Effector memory CD8-positive, alpha-beta T cell (primary cell): ENCODE measurements around the gene POFUT1.
"Not testable (repeated sequence)": the region's sequence is repeated elsewhere in the genome, so short reads cannot be mapped to it uniquely, and the experiment has no call there.

Source experiments
- ATAC-seq: fragments of 150-1000 bp; cut with Tn5 transposase; replicated peaks from 2 replicates; pipeline ENCODE4 v1.10.0; 2021; ENCODE audit warnings: mild to moderate bottlenecking, moderate library complexity
- DNase-seq, 3 experiments: peaks; one replicate each; pipeline ENCODE4 v3.0.0; 2021
- H3K27ac Mint-ChIP-seq, 2 donors: one replicate each; pipeline ENCODE4 v1.8.0; 2022; ENCODE audit warnings: mild to moderate bottlenecking in 2 of 2, mixed read lengths in 2 of 2, moderate library complexity in 2 of 2
- H3K27me3 Mint-ChIP-seq, 2 donors: one replicate each; pipeline ENCODE4 v1.8.0; 2022; ENCODE audit warnings: mixed read lengths in 2 of 2
- H3K36me3 Mint-ChIP-seq: one replicate; pipeline ENCODE4 v1.8.0; 2022; ENCODE audit warnings: mild to moderate bottlenecking, moderate library complexity, mixed read lengths; ENCODE audit not compliant: insufficient read depth
- H3K4me1 Mint-ChIP-seq, 2 donors: one replicate each; pipeline ENCODE4 v1.8.0; 2022; ENCODE audit warnings: low read depth in 2 of 2, mixed read lengths in 2 of 2
- H3K4me3 Mint-ChIP-seq, 2 donors: one replicate each; pipeline ENCODE4 v1.8.0; 2022; ENCODE audit warnings: mild to moderate bottlenecking in 2 of 2, mixed read lengths in 2 of 2, moderate library complexity in 2 of 2
- H3K9me3 Mint-ChIP-seq, 2 donors: one replicate each; pipeline ENCODE4 v1.8.0; 2022; ENCODE audit warnings: mixed read lengths in 2 of 2

The POFUT1 gene

DNA sequence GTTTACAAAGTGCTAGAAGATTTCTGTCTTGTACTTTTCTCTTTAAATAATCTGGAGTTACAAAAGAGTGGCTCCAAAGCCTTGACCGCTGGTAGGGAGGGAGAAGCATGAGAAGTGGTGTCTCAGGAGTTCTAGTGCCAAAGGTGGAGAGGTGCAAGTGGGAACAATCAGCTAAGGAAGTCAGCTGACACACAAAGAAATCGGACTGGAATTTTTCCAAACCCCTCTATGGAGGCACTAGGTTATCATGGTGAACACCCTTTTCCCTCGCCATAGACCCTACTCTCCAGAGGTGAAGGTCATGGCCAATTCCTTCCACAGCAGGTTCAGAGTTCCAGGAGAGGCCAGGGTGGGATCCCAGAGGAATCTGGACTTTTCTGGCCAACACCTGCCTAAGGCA is 15.0 kb upstream of the POFUT1 start:
- peaks cover 55% of the 10 kb centered on the region for H3K36me3 Mint-ChIP-seq
- no peaks in the 10 kb centered on the region for H3K9me3 Mint-ChIP-seq
- DNase-seq (no peak), ATAC-seq (no peak)
- H3K27me3 Mint-ChIP-seq, result no peaks in the 10 kb centered on the region
- no peak overlapping the region for H3K4me3 Mint-ChIP-seq
- H3K27ac Mint-ChIP-seq, result peak overlapping the region in 1 of 2 donors; percentile 24
- peaks cover 21 to 25% of the 10 kb centered on the region in 2 donors for H3K4me1 Mint-ChIP-seq

DNA sequence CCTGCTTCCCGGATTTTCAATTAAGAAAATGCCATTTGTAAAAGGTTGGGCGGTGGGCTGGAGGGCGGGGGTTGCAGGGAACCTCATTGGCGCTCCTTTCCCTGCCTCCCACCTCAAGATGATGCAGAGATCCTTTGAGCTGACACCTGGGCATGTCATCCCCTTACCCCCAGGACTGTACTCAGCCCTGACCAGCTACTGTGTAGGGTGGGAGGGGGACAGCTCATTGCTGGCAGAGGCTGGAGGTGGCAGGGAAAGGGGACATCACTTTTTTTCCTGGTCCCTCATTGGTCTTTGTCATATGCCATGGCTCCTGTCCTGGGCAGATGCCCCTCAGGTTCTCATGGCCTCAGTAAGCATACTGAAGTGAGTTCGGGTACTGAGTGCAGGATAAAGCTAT is 14.3 kb upstream of the POFUT1 start:
- ATAC-seq, H3K27me3 Mint-ChIP-seq, H3K9me3 Mint-ChIP-seq, DNase-seq, H3K4me3 Mint-ChIP-seq: not testable (repeated sequence)
- Mint-ChIP-seq H3K4me1 (peaks cover 21 to 23% of the 10 kb centered on the region in 2 donors), H3K27ac (peak overlapping the region; percentile 17 to 36), H3K36me3 (peaks cover 56% of the 10 kb centered on the region)

GRCh38 chr20:32193996-32194395 is 13.7 kb upstream of the POFUT1 start:
- ATAC-seq, result no peak
- H3K27me3 Mint-ChIP-seq, result no peaks in the 10 kb centered on the region
- H3K9me3 Mint-ChIP-seq, result no peaks in the 10 kb centered on the region
- no peak for DNase-seq
- peak overlapping the region; percentile 17 to 36 for H3K27ac Mint-ChIP-seq
- no peak overlapping the region for H3K4me3 Mint-ChIP-seq
- H3K4me1 Mint-ChIP-seq, result peaks cover 17 to 18% of the 10 kb centered on the region in 2 donors
- peaks cover 54% of the 10 kb centered on the region for H3K36me3 Mint-ChIP-seq

GRCh38 chr20:32195581-32195980 is 12.1 kb upstream of the POFUT1 start:
- DNase-seq (no peak), ATAC-seq (no peak)
- H3K4me1 Mint-ChIP-seq, result peaks cover 11 to 16% of the 10 kb centered on the region in 2 donors
- peaks cover 57% of the 10 kb centered on the region for H3K36me3 Mint-ChIP-seq
- H3K27ac Mint-ChIP-seq, result peak overlapping the region in 1 of 2 donors; percentile 59
- no peak overlapping the region for H3K4me3 Mint-ChIP-seq
- no peaks in the 10 kb centered on the region for H3K9me3 Mint-ChIP-seq
- no peaks in the 10 kb centered on the region for H3K27me3 Mint-ChIP-seq

GRCh38 chr20:32196613-32197012 is 11.1 kb upstream of the POFUT1 start:
- ATAC-seq, H3K4me3 Mint-ChIP-seq, H3K27me3 Mint-ChIP-seq, DNase-seq, H3K9me3 Mint-ChIP-seq: not testable (repeated sequence)
- Mint-ChIP-seq H3K36me3 (peaks cover 67% of the 10 kb centered on the region), H3K27ac (peak overlapping the region in 1 of 2 donors; percentile 35), H3K4me1 (peaks cover 12 to 14% of the 10 kb centered on the region in 2 donors)

GRCh38 chr20:32197136-32197535 is 10.5 kb upstream of the POFUT1 start:
- not testable (repeated sequence) for H3K27ac Mint-ChIP-seq, H3K9me3 Mint-ChIP-seq, ATAC-seq, H3K27me3 Mint-ChIP-seq, H3K4me3 Mint-ChIP-seq, DNase-seq
- peaks cover 71% of the 10 kb centered on the region for H3K36me3 Mint-ChIP-seq
- peaks cover 12 to 14% of the 10 kb centered on the region in 2 donors for H3K4me1 Mint-ChIP-seq

- ATAC-seq, result no peak
- H3K27ac Mint-ChIP-seq, result peak overlapping the region in 1 of 2 donors; percentile 46
- no peak for DNase-seq
- H3K9me3 Mint-ChIP-seq, result no peaks in the 10 kb centered on the region
- H3K27me3 Mint-ChIP-seq, result no peaks in the 10 kb centered on the region
- H3K4me3 Mint-ChIP-seq, result no peak overlapping the region
- H3K36me3 Mint-ChIP-seq, result peaks cover 60% of the 10 kb centered on the region
- peaks cover 20 to 25% of the 10 kb centered on the region in 2 donors for H3K4me1 Mint-ChIP-seq
Measured at GRCh38 chr20:32199006-32199405, 8.7 kb upstream of the POFUT1 start.

- Mint-ChIP-seq H3K4me1 (peaks cover 37 to 38% of the 10 kb centered on the region in 2 donors), H3K4me3 (no peak overlapping the region)
Measured at GRCh38 chr20:32201296-32201976, 6.2 kb upstream of the POFUT1 start.

GRCh38 chr20:32201977-32202363 is 5.7 kb upstream of the POFUT1 start:
- peak overlapping the region; percentile 23 to 71 for H3K27ac Mint-ChIP-seq
- ATAC-seq, result no peak
- no peaks in the 10 kb centered on the region for H3K27me3 Mint-ChIP-seq
- H3K36me3 Mint-ChIP-seq, result peaks cover 42% of the 10 kb centered on the region
- H3K4me1 Mint-ChIP-seq, result peaks cover 43% of the 10 kb centered on the region in 2 donors
- no peak for DNase-seq
- no peak overlapping the region for H3K4me3 Mint-ChIP-seq
- H3K9me3 Mint-ChIP-seq, result no peaks in the 10 kb centered on the region

More at GRCh38 chr20:32201296-32201976, 6.2 kb upstream of the POFUT1 start:
- H3K27ac Mint-ChIP-seq, result peak overlapping the region; percentile 23 to 71
- ATAC-seq (no peak), DNase-seq (no peak)
- H3K9me3 Mint-ChIP-seq, result no peaks in the 10 kb centered on the region
- H3K27me3 Mint-ChIP-seq, result no peaks in the 10 kb centered on the region
- peaks cover 42% of the 10 kb centered on the region for H3K36me3 Mint-ChIP-seq

- DNase-seq, result no peak
- Mint-ChIP-seq H3K4me1 (peaks cover 50 to 52% of the 10 kb centered on the region in 2 donors), H3K9me3 (no peaks in the 10 kb centered on the region), H3K36me3 (peaks cover 39% of the 10 kb centered on the region), H3K27me3 (no peaks in the 10 kb centered on the region), H3K4me3 (no peak overlapping the region), H3K27ac (peak overlapping the region in 1 of 2 donors; percentile 95)
- no peak for ATAC-seq
Measured at GRCh38 chr20:32203356-32204204, 4.1 kb upstream of the POFUT1 start.

GRCh38 chr20:32204205-32205109 is 3.2 kb upstream of the POFUT1 start:
- peak overlapping the region; percentile 95 to 98 for H3K27ac Mint-ChIP-seq
- no peaks in the 10 kb centered on the region for H3K27me3 Mint-ChIP-seq
- no peak overlapping the region for H3K4me3 Mint-ChIP-seq
- peaks cover 55 to 58% of the 10 kb centered on the region in 2 donors for H3K4me1 Mint-ChIP-seq
- no peak for DNase-seq
- H3K9me3 Mint-ChIP-seq, result no peaks in the 10 kb centered on the region
- no peak for ATAC-seq
- peaks cover 33% of the 10 kb centered on the region for H3K36me3 Mint-ChIP-seq

DNA sequence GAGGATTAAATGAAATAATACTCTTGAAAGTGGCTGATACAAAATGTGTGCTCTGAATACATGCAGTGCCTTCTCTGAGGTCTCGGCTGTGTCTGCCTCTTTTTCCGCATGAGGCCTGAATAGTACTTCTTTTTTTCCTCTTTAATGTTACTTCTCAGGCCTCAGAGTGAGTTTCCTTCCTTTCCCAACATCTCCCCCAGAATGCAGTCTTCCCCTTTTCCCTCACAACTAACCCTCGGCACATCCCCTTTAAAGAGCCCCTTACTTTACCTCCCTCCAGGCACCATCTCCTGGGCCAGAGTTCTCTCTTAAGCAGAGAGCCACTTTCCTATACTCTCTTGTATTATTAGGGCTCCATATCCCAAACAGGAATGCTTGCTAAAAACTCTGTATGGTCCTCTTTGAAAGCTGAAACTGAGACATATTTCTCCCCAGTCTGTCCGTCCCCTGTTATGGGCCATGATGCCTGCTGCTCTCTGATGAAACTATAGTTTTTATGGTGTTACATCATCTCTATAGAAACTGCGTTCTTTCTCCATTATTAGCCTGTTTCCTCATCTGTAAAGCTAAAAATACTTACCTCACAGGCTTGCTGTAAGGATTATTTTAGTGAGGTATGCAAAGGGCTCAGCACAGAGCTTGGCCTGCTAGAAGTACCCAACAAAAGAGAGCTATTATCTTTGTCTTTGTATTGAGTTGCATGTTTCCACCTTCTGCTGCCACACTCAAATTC is 2.4 kb upstream of the POFUT1 start:
- Mint-ChIP-seq H3K9me3 (no peaks in the 10 kb centered on the region), H3K27ac (peak overlapping the region; percentile 95 to 98), H3K27me3 (no peaks in the 10 kb centered on the region), H3K4me1 (peaks cover 58 to 64% of the 10 kb centered on the region in 2 donors), H3K4me3 (peak overlapping the region; percentile 96), H3K36me3 (peaks cover 26% of the 10 kb centered on the region)
- no peak for DNase-seq
- no peak for ATAC-seq
